Keratinocyte (primary cell): ENCODE results near the gene BCAS3. TPM values are rescaled to one million over a fixed set of nuclear protein-coding genes. Genes with fewer than 3 reads are reported as not detected.

Experiments used
- DNase-seq: peaks from one replicate; pipeline ENCODE4 v3.0.0-alpha.2; 2011; ENCODE audit warnings: low read depth, missing footprints, low spot score
- FAIRE-seq: peaks from 2 replicates; lab custom pipeline; 2011; peaks lifted over from hg19 to GRCh38; lab: Jason Lieb, UNC
- H2AFZ ChIP-seq: 2 replicates; pipeline ENCODE4 v1.6.0; 2012; ENCODE audit warnings: low read length, control low read depth, inconsistent platforms; ENCODE audit not compliant: control insufficient read depth
- H3K27ac ChIP-seq: 2 replicates; pipeline ENCODE4 v1.5.1; 2011; ENCODE audit warnings: low read length; ENCODE audit not compliant: control insufficient read depth, insufficient read depth
- H3K27me3 ChIP-seq: 3 replicates; pipeline ENCODE4 v1.6.0; 2011; ENCODE audit warnings: low read length; ENCODE audit not compliant: control insufficient read depth, insufficient read depth; ENCODE audit errors: extremely low read depth
- H3K36me3 ChIP-seq, 2 experiments: 2 replicates in 1 of 2; 3 replicates in 1 of 2; pipeline ENCODE4 v1.5.1; 2011; ENCODE audit warnings: low read length in 2 of 2, mild to moderate bottlenecking in 1 of 2; ENCODE audit not compliant: control insufficient read depth in 2 of 2, insufficient read depth in 2 of 2; ENCODE audit errors: extremely low read depth in 1 of 2
- H3K4me1 ChIP-seq: 3 replicates; pipeline ENCODE4 v1.5.1; 2011; ENCODE audit warnings: low read length; ENCODE audit not compliant: control insufficient read depth, insufficient read depth; ENCODE audit errors: extremely low read depth
- H3K4me2 ChIP-seq: 3 replicates; pipeline ENCODE4 v1.6.0; 2011; ENCODE audit warnings: low read depth, low read length; ENCODE audit not compliant: control insufficient read depth, insufficient read depth; ENCODE audit errors: extremely low read depth
- H3K4me3 ChIP-seq, 3 experiments: fragments of 200-600 bp in 1 of 3; sonication (generic) in 1 of 3; 2 replicates in 2 of 3; 3 replicates in 1 of 3; pipeline ENCODE4 v1.5.1; 2011 to 2016; ENCODE audit warnings: low read length in 3 of 3, mild to moderate bottlenecking in 3 of 3, control low read depth in 2 of 3, inconsistent platforms in 1 of 3, low read depth in 1 of 3, mixed read lengths in 1 of 3, mixed run types in 1 of 3, moderate library complexity in 1 of 3; ENCODE audit not compliant: control insufficient read depth in 2 of 3, insufficient read depth in 2 of 3; ENCODE audit errors: extremely low read depth in 1 of 3
- H3K79me2 ChIP-seq: 2 replicates; pipeline ENCODE4 v1.6.0; 2012; ENCODE audit warnings: low read length; ENCODE audit not compliant: control insufficient read depth, insufficient read depth
- H3K9ac ChIP-seq: 3 replicates; pipeline ENCODE4 v1.6.0; 2011; ENCODE audit warnings: low read length; ENCODE audit not compliant: control insufficient read depth, insufficient read depth; ENCODE audit errors: extremely low read depth
- H3K9me1 ChIP-seq: 3 replicates; pipeline ENCODE4 v1.6.0; 2011; ENCODE audit warnings: low read length; ENCODE audit not compliant: control insufficient read depth, insufficient read depth; ENCODE audit errors: extremely low read depth
- H3K9me3 ChIP-seq: 2 replicates; pipeline ENCODE4 v1.5.1; 2012; ENCODE audit warnings: low read depth, low read length; ENCODE audit not compliant: control insufficient read depth
- H4K20me1 ChIP-seq: 3 replicates; pipeline ENCODE4 v1.6.0; 2011; ENCODE audit warnings: low read length; ENCODE audit not compliant: control insufficient read depth, insufficient read depth; ENCODE audit errors: extremely low read depth
- EZH2 ChIP-seq: IDR thresholded peaks from one replicate; pipeline ENCODE4 v1.6.1; 2012; ENCODE audit warnings: inconsistent platforms, mild to moderate bottlenecking, low read length, moderate library complexity
- dilution Hi-C: fragments of 300-500 bp; cut with MboI; formaldehyde crosslinking; loops from one replicate; pipeline ENCODE4 v1.7.0; 2020; ENCODE audit warnings: low sequenced_read_pairs; ENCODE audit not compliant: extremely low pct_ligation_motif_present
- polyA plus RNA-seq, 5 experiments: library from polyadenylated mRNA; depleted of rRNA in 3 of 5; stranded (reverse) in 3 of 5; stranded (forward) in 1 of 5; unstranded in 1 of 5; fragments of >200 nt; gene quantifications; 1 replicate in 1 of 5; 2 replicates in 3 of 5; 3 replicates in 1 of 5; pipeline versions ENCODE4 v1.2.1 to v1.2.3, GENCODE V29; 2011 to 2012; ENCODE audit warnings: missing spikeins in 2 of 5, low read depth in 1 of 5, low replicate concordance in 1 of 5
- TF ChIP-seq, protein P1 (sequence below), 3 experiments: IDR thresholded peaks in 1 of 3; conservative IDR thresholded peaks in 1 of 3; optimal IDR thresholded peaks in 1 of 3; 2 replicates in 2 of 3; 3 replicates in 1 of 3; pipeline versions ENCODE3 to v1.5.1; 2011; ENCODE audit warnings: low read length in 3 of 3, mild to moderate bottlenecking in 3 of 3, moderate library complexity in 2 of 3, control low read depth in 1 of 3, inconsistent platforms in 1 of 3; ENCODE audit not compliant: insufficient read depth in 2 of 3; ENCODE audit errors: extremely low read depth in 1 of 3

The BCAS3 gene
- polyA plus RNA-seq, 1 donor (not counting 4 experiments of a cell fraction or from before 2014, with no cell fraction given) = 11.8 TPM

DNA sequence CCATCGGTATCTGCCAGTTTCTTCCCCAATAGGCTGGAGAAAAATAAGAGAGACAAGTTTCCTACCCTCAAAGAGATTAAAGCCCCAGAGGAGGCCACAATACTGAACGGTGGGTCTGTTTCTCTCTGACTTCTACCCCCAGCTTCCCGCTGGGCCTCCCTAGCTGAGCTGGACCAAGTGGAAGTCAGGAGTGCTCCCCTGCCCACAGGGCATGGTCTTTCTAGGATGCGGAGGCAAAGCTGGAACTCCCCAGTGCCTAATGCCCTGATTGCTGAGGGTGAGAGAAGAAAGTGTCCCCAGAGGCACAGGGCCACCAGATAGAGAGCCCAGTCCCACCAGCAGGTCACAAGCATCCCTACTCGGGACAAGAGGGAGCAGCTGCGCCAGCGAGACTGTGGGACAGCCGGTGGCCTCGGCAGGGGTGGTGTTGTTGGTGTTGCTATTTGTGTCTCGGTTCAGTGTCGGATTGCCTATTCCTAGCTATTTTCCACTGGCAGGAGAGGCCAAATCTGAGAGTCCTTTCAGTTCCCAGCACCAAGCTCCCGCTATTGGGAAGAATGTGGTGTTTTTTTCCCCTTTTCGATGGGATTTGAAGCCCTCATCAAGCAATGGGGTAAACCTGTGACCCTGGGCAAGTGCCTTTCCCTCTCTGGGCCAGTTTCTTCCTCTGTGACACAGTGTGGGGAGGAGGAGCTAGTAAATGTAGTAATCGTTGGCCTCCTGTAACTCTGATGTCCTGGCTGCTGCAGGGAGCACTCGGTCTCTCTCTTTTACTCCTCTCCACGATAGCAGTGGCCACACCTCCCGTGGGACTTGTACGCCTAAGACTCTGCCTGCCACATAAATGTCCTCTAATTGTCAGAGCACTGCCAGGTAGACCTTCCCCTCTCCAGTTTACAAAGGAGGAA lies 699.5 kb downstream of the BCAS3 start:
- Histone ChIP-seq H3K9me1 (no peaks in the 10 kb centered on the region), H4K20me1 (peaks cover 2% of the 10 kb centered on the region), H3K36me3 (no peaks in the 10 kb centered on the region), H3K4me2 (no peak overlapping the region), H2AFZ (no peak overlapping the region), H3K79me2 (no peaks in the 10 kb centered on the region), H3K4me1 (no peaks in the 10 kb centered on the region), H3K27me3 (no peaks in the 10 kb centered on the region), H3K9me3 (no peaks in the 10 kb centered on the region), H3K9ac (no peak overlapping the region), H3K27ac (no peak overlapping the region), H3K4me3 (no peak overlapping the region)
- DNase-seq = no peak
- no peak for FAIRE-seq
- no peak for TF ChIP-seq EZH2
- TF ChIP-seq, protein P1, sequence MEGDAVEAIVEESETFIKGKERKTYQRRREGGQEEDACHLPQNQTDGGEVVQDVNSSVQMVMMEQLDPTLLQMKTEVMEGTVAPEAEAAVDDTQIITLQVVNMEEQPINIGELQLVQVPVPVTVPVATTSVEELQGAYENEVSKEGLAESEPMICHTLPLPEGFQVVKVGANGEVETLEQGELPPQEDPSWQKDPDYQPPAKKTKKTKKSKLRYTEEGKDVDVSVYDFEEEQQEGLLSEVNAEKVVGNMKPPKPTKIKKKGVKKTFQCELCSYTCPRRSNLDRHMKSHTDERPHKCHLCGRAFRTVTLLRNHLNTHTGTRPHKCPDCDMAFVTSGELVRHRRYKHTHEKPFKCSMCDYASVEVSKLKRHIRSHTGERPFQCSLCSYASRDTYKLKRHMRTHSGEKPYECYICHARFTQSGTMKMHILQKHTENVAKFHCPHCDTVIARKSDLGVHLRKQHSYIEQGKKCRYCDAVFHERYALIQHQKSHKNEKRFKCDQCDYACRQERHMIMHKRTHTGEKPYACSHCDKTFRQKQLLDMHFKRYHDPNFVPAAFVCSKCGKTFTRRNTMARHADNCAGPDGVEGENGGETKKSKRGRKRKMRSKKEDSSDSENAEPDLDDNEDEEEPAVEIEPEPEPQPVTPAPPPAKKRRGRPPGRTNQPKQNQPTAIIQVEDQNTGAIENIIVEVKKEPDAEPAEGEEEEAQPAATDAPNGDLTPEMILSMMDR (optimal IDR thresholded peaks at IDR 0.05 in 1 of 3, IDR thresholded peaks at IDR 0.05 in 1 of 3, conservative IDR thresholded peaks at IDR 0.05 in 1 of 3; ENCODE audit: extremely low read depth in 1 of 3, insufficient read depth in 2 of 3, low read length in 3 of 3) = no peak
- dilution Hi-C loops = no loop called here

DNA sequence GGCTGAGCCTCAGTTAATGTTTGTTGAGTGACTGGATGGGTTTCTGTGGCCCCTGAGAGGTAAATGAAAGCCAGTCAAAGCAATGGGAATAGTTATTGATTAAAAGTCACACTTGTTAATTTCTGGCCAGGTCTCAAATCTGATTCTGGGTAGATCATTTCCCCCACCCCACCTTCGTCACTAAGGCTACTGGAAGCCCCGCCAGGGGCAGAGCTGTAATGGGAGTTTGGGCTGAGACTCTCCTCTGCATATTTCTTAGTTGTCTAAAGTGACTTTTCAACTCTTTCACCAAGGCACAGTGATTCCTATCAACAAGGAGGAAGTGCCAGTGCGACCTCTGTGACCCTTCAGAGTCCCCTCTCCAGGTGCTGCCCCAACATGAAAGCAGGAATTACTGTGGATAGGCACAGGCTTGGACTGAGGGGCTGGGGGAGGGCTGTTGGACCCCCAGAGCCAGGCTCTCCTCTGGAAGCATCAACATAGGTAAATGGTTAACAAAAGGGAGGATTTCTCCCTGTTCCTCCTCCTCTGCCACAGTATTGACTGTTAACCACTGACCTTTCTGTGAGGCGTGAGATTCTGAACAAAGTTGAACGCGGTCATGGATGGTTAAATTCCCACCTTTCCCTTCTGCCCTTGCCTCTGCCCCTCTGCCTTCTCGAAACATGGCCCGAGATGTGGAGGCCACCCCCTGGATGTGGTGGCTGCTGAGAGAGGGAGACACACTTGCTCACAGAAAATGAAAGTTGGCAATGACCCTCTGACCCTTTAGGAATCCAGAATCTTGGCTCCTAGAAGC lies 701.2 kb downstream of the BCAS3 start:
- FAIRE-seq (no peak), DNase-seq (no peak)
- Histone ChIP-seq H3K9me3 (no peaks in the 10 kb centered on the region), H3K27me3 (no peaks in the 10 kb centered on the region), H4K20me1 (peaks cover 2% of the 10 kb centered on the region), H3K4me2 (no peak overlapping the region), H3K9ac (no peak overlapping the region), H3K79me2 (no peaks in the 10 kb centered on the region), H3K36me3 (no peaks in the 10 kb centered on the region), H3K9me1 (no peaks in the 10 kb centered on the region), H3K27ac (no peak overlapping the region), H3K4me1 (no peaks in the 10 kb centered on the region), H2AFZ (no peak overlapping the region), H3K4me3 (no peak overlapping the region)
- dilution Hi-C loops = no loop called here
- TF ChIP-seq, protein P1 (optimal IDR thresholded peaks at IDR 0.05 in 1 of 3, IDR thresholded peaks at IDR 0.05 in 1 of 3, conservative IDR thresholded peaks at IDR 0.05 in 1 of 3; ENCODE audit: extremely low read depth in 1 of 3, insufficient read depth in 2 of 3, low read length in 3 of 3) = no peak
- TF ChIP-seq EZH2 = no peak
